Fibroblast of lung (primary cell): ENCODE data around the gene CAPZA2.

ENCODE experiments used
- CTCF ChIP-seq, 2 donors: IDR thresholded peaks in 1 of 2; conservative IDR thresholded peaks in 1 of 2; 1 replicate in 1 of 2; 2 replicates in 1 of 2; pipeline ENCODE4 v1.5.1; 2011 to 2012; ENCODE audit warnings: low read length in 2 of 2, control low read depth in 1 of 2, inconsistent platforms in 1 of 2, low read depth in 1 of 2, mild to moderate bottlenecking in 1 of 2
- EZH2 ChIP-seq: IDR thresholded peaks from 2 replicates; pipeline ENCODE4 v1.5.1; 2012; ENCODE audit warnings: low read length, control low read depth, mild to moderate bottlenecking; ENCODE audit errors: missing control alignments

GRCh38 chr7:116953372-116953905, 91.1 kb downstream of the CAPZA2 start, which contains the start of gene ST7:
- TF ChIP-seq CTCF (conservative IDR thresholded peaks at IDR 0.05 in 1 of 2, IDR thresholded peaks at IDR 0.05 in 1 of 2; ENCODE audit: low read depth in 1 of 2, low read length in 2 of 2): no peak
- TF ChIP-seq EZH2: no peak
